Stimulated activated CD8-positive, alpha-beta memory T cell treated with anti-CD3 and anti-CD28 coated beads, Interleukin-15, amount 100 ng/mL, for 48 hours (primary cell): ENCODE measurements around the gene FAM187B.
A peak's percentile ranks its signal among the peaks of the same experiment; 100 is the strongest.

Experiments
- DNase-seq, 2 donors: peaks; one replicate each; pipeline ENCODE4 v3.0.0-alpha.2; 2020; ENCODE audit warnings: low read depth in 2 of 2

The FAM187B gene

DNA sequence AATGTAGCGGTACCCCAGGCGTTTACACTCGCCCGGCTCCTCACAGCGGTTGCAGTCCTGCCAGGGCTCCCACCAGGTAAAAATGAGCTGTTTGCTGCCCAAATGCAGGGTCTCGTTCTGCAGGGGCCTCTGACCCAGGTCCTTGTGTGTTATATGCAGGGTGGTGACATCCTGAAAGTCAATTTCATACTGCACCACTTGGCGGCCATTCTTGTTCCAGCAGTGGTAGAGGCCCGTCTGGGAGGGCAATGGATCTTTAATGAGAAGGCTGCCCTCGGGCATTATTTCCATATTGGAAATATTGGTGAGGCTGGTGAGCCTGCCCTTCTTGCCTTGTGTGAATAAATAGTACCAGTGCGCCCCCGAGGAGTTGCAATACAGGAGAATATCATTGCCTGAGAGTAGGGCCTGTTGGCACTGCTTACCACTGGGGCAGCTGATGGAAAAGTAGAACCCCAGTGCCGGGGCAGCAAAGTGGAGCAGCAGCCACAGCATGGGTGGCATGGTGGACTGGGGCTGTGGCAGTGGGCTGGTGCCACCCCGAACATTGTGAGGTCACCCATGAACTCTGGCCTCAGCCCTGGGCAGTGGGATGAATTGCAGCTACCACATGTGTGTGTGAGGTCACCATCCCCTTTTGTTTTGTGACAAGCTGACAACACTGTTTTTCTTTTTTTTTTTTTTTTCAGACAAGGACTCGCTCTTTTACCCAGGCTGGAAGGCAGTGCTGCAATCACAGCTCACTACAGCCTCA is at the start of gene FAM187B:
TSS of gene FAM187B (minus strand) at position 563 of the 754 bp plus-strand sequence. CDS start at position 504, 59 bp downstream.
- no peak for DNase-seq

DNA sequence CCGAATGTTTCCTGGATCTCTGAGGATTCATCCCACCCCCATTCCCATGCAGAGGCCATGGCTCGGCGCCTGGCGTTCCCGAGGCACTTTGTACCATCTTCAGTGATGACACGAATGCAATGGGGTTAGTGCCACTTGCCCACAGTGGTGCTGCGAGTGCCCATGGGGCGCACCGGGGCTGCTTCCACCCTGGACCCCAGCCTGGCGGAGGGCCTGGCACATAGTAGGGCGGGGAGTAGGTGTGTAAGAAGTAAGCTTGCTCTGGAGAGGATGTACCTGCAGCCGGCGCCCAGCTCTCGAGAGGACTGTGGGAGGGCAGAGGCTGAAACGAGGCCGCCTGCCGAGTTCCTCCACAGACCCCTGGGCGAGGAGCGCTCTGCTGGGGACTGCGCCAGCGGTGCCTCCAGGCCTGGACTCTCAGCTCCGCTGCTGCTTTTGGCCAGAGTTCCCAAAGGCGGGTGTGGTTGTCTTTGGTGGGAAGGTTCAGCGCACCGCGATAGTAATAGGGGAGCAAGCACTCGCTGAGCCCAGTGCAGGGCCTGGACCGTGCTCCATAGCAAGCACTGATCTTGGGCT is 48.3 kb upstream of the FAM187B start:
- DNase-seq, result no peak

DNA sequence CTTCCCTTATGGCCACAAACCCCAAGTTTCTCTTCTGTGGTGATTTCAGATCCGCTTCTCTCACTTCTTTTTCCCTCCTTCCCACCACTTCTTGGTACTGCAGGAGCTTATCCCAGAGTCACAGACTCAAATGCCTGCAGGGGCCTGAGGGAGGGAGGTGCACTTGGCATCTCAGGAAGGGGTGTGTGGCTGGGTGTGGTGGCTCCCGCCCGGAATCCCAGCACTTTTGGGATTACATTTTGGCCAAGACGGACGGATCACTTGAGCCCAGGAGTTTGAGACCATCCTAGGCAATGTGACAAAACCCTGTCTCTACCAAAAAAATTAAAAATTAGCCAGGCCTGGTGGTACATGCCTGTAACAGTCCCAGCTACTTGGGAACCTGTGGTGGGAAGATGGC is 45.8 kb upstream of the FAM187B start:
- no peak for DNase-seq

DNA sequence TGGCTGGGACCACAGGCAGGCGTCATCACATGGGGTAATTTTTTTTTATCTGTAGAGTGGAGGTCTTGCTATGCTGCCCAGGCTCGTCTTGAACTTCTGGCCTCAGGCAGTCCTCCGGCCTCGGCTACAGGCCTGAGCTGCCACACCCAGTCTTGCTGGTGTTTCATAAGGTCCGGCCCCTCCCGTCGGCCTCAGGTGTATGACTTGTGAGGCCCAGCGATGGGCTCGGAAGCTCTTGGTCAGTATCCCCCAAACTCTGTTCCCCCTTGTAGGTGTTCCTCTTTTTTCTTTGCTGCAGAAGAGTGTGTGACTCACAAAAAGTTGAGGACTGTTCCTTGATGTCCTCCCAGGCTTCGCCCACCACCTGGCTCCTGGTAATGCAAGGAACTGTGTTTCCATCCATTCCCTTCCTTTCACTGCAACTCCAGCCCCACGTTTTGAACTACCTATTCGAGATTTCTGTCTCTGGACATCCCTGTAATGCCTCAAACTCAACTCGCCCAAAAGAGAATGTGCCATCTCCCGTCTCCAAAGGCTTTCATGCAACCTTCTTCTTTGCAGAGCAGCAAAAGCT is 45.2 kb upstream of the FAM187B start:
- DNase-seq, result no peak

DNA sequence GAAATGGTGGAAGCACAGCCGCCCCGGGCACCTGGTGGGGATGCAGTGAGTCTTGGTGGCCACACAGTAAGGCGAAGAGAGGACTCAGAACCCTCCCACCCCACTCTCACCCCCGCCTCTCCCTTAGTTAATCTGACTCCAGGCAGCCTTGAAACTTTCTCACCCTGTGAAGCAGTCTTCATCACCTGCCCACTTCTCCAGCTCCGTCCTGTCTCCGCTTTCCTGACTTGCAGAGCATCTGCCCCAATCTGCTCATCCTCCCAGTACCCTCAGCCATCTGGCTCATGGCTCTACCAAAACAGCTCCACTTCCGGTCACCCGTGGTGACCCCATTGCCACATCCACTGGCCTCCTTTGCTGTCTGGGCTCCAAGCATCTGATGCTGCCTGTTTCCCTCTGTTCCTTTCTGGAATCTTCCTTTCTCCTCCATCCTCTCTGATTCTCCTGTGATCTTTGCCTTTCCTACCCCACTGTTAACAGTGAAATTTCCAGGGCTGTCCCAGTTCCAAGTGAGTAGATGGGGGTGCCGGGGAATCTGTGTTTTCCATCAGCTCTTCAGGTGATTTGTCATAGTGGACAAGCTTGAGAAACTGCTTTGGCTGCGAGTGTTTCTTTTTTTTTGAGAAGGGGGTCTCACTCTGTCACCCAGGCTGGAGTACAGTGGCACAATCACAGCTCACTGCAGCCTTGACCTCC is 44.6 kb upstream of the FAM187B start:
- no peak for DNase-seq

DNA sequence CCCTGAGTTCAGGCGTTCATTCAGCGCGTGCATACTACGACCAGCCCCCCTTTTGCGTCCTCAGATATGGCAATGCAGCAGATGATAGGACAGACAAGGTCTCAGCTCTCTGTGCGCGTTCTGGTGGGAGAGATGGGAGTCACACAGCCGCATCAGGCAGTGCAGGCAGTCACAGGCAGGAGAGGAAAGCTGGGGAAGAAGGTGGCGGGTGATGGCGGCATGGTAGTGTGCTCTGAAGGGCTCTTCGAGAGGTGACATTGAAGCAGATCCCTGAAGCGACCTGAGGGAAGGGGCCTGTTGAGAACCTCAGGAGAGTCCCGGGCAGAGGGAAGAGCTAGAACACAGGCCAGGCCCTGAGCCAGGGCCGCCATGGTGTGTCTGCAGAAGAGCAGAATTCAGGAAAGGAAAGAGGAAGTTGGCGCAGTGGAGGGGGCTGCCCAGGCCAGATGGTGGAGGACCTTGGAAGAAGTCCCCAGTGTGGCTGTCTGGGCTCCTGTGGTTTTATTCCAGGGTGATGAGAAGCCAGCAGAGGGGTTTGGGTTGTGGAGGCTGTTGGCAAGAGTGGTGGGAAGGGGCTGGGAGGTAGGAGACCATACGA is 43.7 kb upstream of the FAM187B start:
- DNase-seq, result no peak

DNA sequence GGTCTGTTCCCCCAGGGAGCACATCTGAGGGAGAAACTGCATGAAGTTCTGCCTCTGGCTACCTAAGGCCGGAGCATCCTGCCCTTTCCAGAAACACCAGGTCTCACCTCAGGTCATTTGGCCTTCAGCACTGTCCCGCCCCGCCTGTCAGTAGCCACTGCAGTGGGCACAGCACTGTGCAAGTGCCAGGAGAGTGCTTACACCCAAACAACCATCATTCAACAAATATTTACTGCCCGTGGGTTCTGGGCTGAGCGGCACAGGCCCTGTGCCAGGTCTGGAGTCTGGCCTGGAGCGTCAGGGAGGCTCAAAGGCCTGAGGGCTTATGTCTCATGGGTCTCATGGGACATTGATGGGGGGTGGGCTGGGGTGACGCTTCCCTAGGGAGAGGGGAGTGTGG is 43.0 kb upstream of the FAM187B start:
- DNase-seq, result no peak

DNA sequence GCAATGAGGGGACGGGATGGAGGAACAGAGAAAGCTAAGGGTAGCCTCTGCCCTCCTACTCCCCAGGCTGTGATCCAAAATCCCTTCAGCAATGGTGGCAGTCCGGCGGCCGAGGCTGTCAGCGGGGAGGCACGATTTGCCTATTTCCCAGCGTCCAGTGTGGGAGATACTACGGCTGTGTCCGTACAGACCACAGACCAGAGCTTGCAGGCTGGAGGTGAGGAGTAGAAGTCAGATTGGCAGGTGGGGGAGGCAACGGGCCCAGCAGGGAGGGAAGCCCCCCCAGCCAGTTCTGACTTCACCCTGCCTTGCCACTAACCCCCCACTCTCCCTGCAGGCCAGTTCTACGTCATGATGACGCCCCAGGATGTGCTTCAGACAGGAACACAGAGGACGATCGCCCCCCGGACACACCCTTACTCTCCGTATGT is 41.9 kb upstream of the FAM187B start:
- no peak for DNase-seq

DNA sequence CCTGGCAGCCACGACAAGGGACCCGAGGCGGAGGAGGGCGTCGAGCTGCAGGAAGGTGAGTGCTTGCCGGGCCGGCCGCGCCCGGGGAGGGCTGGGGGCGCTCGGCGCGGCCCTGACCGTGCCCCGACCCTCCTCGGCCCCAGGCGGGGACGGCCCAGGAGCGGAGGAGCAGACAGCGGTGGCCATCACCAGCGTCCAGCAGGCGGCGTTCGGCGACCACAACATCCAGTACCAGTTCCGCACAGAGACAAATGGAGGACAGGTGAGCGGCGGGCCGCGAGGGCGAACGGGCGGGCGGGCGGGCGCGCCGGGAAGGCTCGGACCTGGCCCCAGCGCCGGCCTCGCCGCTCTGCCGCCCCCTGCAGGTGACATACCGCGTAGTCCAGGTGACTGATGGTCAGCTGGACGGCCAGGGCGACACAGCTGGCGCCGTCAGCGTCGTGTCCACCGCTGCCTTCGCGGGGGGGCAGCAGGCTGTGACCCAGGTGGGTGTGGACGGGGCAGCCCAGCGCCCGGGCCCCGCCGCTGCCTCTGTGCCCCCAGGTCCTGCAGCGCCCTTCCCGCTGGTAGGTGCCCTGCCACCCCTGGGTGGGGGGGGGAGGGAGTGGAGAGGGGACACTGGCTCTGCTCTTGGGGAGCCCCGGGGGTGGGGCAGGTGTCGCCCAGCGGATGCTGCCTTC is 41.0 kb upstream of the FAM187B start:
- peak; percentile 63 to 64 for DNase-seq

DNA sequence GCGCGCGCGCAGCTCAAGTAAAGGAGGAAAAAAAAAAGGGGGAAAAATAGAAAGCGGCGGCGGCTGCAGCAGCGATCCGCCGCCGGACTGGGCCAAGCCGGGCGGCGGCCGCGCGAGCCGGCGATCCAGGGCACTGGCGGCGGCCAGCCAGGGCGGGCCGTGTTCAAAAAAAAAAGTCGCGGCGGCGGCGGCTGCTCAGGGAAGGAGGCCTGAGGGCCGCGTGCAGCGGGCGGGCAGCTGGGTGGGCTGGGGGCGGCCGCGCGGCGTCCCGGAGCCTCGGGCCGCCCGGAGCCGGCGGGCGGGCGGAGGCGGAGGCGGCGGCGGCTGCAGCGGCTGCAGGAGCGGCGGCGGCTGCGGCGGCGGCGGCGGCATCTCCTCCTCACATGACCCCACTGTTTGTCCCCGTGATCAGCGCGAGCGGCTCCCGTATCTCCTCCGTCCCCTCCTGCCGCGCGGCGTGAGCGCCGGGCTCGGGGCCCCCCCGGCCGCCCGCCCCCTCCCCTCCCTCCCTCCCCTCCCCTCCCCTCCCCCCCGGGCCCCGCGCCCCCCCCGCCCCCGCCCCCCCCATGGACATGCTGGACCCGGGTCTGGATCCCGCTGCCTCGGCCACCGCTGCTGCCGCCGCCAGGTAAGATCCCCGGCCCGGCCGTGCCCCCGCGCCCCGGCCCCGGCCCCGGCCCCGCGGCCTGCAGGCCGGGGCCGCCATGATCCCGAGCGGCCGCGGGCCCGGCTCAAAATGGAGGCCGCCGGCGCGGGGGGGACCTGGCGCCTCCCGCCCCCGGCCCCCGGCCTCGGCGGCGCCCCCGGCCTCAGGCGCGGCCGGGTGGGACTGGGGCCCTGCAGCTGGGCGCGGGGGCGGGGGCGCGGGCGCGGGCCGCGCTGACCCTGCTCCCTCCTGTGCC is 40.2 kb upstream of the FAM187B start, which contains the start of gene USF2:
TSS of gene USF2 (plus strand) at position 427 of the 902 bp plus-strand sequence. CDS start at position 567, 140 bp downstream.
- peak; percentile 57 to 58 for DNase-seq

DNA sequence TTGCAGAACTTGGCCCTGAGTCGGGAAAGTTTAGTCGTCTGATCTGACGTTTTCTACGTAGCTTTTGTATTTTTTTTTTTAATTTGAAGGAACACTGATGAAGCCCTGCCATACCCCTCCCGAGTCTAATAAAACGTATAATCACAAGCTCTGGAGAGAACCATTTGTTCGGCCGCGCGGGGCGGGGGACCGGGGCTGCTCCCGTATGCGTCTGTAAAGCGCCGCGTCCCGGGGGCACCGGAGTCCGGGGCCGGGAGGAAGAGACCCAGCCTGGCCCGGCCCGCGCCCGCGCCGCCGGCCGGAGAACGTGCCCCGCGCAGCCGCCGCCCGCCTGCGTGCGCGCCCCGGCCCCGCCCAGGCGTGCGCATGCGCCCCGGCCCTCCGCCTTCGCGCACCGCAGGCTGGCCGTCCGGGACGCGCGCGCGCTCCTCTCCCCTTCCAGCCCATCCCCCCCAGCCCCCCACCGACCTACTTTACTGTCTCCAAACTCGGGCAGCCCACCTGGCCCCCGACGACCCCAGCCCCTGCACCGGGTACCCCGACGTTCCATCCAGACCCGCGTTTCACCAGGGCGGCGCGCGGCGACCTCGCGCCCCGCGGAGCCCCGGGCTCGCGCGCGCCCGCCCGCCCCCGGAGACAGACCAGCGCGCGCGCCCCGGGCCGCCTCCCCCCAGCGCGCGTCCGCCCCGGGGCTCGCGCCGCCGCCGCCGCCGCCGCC is 39.4 kb upstream of the FAM187B start:
- peak; percentile 66 to 71 for DNase-seq

DNA sequence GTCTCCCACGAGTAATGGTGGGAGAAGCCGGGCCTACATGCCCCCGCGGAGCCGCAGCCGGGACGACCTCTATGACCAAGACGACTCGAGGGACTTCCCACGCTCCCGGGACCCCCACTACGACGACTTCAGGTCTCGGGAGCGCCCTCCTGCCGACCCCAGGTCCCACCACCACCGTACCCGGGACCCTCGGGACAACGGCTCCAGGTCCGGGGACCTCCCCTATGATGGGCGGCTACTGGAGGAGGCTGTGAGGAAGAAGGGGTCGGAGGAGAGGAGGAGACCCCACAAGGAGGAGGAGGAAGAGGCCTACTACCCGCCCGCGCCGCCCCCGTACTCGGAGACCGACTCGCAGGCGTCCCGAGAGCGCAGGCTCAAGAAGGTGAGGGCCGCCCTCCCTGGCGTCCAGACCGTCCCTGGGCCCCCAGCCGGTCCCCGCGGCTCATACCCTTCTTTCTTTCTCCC is 38.8 kb upstream of the FAM187B start:
- no peak for DNase-seq

DNA sequence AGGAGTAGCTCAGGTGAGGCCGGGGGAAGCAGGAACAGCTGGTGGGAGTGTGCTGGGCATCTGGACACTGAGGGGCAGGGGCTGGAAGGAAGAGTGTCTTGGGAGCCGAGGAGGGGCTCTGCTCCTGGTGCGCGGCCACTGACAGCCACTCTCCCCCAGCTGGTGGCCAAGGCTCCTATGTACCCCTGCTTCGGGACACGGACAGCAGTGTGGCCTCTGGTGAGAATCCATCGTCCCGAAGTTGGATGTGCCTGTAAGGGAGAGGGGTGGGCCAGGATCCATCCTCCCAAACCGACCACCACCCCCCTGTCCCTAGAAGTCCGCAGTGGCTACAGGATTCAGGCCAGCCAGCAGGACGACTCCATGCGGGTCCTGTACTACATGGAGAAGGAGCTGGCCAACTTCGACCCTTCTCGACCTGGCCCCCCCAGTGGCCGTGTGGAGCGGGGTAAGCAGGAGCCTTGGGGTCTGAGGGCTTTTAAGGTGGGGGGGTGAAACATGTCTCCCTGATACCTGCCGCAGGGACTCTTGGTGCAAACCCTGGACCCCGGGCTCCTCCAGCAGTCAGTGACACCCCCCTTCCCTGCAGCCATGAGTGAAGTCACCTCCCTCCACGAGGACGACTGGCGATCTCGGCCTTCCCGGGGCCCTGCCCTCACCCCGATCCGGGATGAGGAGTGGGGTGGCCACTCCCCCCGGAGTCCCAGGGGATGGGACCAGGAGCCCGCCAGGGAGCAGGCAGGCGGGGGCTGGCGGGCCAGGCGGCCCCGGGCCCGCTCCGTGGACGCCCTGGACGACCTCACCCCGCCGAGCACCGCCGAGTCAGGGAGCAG is 38.2 kb upstream of the FAM187B start:
- DNase-seq, result no peak

DNA sequence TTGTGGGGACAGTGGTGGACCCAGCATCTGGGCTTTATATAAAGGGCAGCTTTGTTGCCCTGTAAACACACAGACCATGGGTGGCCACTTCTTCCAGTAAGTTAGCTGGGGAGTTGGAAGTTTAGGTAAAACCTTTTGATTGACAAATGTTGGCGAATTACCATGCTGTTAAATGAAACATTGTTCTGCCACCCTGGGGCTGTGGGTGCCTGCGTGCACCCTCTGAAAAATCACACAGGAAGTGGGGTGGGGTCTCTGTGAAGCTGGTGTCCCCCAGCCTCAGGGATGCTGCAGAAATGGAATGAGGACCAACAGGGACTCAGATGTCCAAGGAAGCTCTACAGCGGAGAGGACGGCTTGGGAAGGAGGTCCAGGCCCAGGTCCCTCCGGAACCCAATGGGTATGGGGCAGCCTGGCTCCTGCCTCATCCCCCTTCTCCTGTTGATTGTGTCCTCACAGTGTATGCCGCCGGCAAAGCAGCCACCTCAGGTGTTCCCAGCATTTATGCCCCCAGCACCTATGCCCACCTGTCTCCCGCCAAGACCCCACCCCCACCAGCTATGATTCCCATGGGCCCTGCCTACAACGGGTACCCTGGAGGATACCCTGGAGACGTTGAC is 37.5 kb upstream of the FAM187B start:
- DNase-seq, result no peak

DNA sequence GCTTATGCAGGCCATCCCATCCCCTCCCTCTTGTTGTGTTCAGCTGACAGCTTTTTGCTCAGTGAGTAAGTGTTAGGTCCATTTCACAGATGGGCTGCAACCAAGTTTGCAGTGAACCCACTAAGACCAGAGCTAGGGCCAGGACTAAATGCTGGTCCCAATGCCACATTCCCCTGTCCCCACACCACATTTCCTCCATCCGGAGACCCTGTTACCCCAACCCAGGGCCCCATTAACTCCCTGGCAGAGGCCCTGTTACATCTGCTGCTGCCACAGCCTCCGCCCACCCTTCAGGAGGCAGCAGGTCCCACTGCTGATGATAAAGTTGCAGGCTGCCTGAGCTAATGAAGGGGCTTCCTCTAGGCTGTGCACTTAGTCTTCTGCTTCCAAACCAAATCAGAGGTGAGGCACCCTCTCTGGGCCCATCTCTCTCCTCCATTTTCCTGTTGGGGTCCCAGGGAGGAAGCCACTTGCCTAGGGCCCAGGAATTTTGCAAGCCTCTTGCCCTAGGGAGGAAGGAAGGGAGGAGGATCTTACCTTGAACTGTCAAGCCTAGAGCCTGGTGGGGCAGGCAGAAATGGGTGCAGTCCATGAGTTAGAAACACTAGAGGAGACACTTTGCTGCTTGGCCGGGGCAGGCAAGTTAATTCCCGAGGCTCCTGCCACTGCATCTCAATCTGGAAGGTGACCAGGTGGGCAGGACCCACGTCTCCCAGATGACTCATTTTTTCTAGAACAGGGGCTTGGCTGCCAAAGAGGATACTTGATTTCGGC is 36.8 kb upstream of the FAM187B start:
- no peak for DNase-seq

DNA sequence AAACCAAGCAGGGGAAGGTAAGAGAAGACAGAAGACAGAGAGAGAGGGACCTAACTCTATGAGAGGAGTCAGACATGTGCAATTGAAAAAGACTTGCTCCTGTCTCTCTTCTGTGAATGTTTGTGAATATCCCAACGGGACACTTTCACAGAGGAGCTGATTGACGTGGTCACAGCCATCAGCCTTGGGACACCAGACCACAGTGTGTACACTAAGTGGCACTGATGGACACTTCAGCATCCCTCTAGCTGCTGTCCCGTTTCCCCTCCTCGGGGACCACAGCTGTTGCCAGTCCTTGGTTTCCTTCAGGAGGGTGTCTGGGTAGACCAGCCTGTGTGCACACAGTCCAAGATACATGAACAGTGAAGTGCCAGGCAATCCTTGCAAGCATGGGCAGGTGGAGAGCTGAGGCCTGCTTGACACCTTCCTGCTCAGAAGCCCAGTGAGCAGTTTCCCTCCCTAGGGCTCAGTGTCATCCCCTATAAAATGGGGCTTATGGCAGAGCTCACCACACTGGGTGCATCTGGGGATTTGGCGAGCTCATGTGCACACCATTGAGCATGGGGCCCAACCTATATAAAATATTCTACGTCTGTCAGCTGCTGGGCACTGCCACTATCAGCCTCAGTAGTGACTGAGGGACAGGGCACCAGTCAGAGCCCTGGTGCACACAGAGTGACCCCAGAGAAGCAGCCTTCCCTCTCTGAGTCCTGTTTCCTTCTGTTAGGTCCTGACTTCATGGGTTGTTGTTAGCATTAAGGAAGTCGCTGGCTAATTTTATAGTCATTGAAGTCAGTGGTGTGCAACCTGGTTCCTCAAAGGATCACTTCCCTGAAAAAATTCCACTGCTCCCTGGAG is 36.0 kb upstream of the FAM187B start:
- DNase-seq, result no peak
